GM19351 (cell line): ENCODE measurements around the gene DTHD1.

Experiments used
- ATAC-seq: cut with Tn5 transposase; IDR thresholded peaks from one replicate; pipeline ENCODE4 v1.9.1; 2021; ENCODE audit warnings: mild to moderate bottlenecking, moderate library complexity; ENCODE audit not compliant: unreplicated experiment

The DTHD1 gene

DNA sequence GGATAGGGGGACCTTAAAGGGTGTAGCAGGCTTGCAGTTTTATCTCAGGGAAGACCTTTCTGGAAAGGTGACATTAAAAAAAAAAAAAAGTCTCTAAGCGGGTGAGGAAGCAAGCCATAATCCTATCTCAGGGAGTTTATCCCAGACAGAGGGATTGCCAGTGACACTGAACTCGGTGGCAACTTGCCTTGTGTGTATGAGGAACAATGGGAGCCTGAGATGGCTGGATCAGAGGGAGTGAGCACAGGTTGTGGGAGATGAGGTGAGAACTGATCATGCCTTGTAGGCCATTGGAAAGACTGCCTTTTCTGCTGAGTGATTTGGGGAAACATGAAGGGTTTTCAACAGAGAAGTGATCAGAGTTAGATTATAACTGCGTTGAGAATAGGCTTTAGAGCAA, 31.1 kb downstream of the DTHD1 start:
- no peak for ATAC-seq

DNA sequence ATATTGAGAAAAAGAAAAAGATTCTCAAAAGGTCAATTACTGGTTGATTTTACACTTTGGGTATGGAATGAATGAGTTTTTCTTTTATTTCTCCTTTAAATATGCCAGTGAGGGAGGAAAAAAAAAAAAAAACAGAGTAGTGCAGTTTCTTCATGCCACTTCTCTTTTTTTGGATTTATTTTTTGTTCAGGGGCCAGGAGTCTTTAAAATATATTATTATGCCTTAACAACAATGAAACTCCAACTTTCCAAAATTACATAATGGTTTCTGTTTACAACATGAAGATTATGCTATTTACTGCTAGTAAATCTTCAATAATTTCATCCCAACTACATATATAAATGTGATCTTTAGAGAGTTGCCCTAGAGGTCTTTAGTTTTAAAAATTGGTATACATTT, 31.9 kb downstream of the DTHD1 start:
- ATAC-seq, result no peak

DNA sequence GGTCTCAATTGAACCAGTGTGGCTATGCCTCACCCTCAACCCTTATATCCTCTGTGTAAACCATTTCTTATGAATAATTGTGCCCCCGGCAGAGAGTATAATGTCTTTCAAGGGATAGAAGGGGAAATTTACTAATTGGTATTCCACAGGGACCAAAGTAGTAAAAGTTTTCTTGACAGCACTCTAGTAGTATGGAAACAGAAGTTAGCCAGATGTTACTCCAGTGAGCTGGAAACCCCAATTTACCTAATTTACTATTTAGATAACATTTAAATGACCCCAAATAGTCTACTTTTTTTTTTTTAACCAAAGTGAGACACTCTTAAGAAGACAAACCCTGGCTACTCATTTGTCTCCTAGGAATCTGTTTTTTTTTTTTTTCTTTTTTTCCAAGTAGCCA, 32.3 kb downstream of the DTHD1 start:
- ATAC-seq, result no peak

DNA sequence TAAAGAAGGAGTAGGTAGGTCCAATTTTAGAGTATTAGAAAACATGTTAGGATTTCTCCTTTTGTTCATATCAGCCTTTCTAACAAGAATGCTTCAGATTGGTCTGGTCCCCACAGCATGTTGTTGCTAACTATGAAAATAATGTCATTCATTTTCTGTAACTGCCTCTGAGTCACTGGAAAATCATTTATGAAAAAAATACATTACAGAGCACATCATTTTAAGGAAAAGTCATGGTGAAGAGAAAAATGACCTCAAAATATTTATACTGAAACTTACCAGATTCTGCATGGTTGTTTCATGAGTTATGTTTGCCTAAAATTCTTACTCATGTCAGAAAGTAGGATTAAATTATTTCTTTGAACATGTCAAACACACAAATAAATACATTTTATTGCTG, 35.2 kb downstream of the DTHD1 start:
- no peak for ATAC-seq

DNA sequence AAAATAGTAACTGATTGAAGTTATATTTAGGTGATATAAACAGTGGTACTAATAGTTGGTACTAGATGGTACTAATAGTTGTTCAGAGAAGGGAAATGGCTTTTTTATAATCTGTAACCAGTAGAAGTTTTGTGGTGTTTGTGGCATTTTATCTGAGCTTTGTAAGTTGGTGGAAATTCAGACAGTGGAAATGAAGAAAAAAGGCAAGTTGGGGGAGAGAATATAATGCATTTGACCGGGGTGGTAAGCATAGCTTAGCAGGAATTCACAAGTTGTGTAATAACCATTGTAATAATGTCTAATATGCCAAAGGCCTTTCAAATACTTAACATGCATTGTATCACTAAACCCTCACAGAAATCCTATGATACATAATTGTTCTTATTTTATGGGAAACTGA, 36.3 kb downstream of the DTHD1 start:
- ATAC-seq, result no peak

DNA sequence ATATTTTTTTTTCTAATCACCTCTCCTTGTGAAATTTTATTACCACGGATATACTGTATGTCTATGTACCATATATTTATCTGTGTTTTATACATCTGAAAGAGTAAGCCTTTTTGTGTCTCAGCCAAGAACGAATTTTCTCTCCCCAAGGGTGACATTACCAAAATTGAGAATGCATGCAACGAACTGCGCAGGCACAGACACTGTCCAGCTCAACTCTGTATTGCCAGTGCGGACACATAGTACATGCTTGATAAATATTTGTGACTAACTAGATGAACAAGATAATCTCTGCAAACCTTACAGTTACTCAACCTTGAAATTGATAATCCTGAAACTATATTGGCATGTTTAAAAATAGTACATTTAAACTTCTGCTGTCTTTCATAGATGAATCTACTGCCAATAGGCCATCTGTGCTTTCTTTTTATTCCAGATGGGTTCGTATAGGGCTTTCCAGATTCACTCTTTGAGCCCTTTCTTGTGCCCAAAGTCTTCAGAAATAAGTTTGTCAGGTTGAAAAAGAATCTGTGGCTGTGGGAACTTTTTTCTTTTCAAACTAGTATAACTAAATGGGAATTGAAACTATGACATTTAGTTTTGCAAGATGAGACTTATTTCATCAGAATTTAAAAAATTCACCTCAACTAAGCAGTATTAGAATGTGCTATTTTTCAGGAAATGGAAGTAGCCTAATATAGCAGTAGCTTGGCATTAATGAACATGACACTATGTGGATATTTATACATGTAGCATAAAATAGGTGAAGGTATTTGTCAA, 38.9 kb downstream of the DTHD1 start:
- peak; percentile 43 for ATAC-seq

DNA sequence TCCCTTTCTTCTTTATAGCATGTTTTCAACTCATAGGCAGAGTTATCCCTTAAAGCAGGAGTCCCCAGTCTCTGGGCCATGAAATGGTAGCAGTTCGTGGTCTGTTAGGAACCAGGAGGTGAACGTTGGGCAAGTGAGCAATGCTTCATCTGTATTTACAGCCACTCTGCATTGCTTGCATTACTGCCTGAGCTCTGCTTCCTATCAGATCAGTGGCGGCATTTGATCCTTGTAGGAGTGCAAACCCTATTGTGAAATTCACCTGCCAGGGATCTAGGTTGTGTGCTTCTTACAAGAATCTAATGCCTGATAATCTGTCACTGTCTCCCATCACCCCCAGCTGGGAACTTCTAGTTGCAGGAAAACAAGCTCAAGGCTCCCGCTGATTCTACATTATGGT, 39.8 kb downstream of the DTHD1 start:
- ATAC-seq, result no peak

DNA sequence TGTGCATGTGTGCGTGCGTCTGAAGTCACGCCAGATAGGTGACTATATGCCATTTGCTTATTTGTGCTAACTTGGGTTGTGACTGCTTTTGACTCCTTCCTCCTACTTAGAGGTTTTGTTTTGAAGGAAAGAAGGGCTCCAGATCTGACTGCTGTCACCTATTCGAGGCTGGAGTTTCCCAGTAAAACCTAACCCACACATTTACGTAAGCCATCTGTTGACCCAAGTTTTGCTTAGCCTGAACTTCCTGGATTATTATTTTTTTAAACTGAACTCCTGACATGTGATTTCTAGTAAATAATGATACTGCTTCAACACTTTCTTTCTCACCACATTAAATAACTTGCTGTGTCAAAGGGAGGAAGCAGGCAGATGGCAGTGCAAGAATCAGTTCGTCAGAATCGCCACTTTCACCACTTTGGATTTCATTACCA, 41.5 kb downstream of the DTHD1 start:
- peak; percentile 17 for ATAC-seq

DNA sequence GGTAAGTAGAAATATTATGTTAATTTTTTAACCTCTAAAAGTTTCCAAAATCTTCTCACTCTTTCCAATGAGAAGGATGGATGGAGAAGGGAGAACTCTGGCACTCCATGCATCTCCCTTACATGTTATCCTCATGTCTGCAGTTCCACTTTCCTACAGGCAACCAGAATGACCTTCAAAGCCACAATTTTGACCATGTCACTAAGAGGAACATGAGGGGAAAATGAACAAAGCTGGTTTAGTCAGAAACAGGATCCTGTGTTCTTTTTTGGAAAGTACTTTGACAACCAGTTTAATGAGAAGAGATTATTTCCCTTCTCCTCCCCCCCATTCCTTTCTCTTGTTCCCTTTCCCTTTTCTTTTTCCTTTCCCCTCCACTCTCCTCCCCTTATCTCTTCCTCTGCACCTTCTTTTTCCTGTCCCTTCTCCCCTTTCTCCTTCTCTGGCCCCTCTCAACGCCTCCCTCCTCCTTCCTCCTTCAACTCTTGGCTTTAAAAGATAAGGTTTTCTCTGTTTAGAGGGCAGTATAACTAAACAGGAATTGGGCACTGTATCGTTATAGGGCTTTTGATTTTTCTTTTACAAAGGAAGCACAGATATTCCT, 42.5 kb downstream of the DTHD1 start:
- no peak for ATAC-seq

DNA sequence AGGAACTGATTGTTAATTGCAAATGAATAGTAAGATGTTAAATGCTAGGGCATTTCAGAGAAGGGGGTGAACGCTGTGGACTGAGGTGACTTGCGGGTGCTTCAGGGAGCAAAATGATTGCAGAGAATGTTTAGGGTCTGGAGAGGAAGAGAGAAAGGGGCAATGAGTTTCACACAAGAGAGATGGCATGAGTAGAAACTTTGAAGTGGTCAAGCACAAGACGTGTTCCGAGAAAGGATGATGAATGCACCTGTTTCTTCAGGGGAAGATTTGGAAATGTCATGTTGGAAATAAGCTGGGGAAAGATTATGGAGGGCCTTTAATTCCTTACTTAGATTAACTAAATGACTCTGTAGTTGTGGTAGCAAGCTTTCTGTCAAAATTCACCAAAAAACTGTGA, 43.4 kb downstream of the DTHD1 start:
- no peak for ATAC-seq

DNA sequence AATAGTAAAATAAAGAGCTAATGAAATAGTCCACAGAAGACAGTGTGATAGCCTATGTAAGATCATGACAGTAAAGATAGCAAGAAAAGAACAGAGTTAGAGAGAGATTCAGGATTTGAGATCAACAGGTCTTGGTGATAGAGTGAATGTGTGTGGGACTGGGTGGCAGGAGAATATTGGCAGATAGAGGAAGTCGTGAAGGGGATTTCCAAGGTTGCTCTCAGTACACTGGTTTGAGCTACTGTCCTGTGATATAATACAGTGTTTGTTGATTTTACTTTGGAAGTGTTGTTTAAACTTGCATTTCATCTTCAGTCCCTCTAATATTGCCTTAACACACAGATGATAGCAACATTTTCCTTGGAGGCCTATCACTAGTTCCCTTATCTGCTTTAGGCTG, 44.1 kb downstream of the DTHD1 start:
- peak; percentile 69 for ATAC-seq

DNA sequence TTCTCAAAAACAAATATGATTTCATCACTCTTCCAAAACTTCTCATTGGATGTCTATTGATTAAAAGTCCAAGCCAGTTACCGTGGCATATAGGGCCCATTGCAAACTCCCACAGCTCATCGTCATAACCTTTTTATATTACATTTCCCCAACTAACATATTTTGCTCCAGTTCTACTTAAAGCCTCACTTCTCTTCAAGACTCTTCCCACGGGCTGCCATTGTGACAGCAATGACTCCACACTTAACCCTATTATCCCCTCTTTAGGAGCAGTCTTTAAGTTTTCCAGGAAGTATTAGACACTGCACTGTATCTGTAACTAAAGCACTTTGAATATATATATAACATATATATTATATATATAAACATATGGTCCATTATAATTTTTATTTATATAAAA, 44.5 kb downstream of the DTHD1 start:
- no peak for ATAC-seq

DNA sequence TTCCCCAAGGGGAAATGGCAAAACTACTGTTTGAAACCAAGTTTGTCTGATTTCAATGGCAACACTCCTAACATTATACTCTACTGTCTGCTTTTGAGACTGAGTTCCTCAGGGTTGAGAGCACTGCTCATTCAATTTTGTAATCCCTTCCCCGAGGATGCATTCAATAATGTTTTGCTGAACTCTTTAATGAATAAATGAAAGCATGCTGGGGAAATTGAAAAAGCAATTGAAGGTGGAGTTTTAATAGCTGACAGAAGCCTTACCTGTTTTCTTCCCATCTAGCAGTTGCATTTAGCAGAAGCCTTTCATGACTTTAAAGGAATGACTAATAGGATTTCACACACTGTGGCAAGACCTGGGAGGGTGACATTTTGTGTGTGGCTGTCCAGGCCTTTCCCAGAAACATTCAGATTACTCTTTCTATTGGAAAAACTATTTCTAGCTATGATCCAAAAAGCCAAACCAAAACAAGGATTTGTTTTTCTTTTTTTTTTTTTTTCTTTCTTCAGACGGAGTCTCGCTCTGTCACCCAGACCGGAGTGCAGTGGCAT, 45.1 kb downstream of the DTHD1 start:
- no peak for ATAC-seq

DNA sequence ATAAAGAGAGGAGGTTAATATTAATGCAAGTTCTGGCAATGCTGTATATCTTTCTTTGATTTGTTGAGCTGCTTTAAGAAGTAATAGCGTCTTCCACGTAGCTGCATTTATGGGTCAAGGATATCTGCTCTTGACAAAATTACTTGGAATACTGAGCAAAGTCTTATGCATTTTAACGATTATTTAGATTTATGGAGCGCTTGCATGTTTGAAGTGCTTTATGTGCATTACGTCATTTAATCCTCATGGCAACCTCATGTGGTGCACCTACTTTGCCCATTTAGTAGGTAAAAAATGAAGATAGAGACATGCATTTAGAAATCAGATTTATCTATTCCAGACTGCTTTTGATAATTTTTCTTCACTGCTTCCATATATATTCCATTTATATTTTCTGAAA, 46.0 kb downstream of the DTHD1 start:
- ATAC-seq, result no peak

DNA sequence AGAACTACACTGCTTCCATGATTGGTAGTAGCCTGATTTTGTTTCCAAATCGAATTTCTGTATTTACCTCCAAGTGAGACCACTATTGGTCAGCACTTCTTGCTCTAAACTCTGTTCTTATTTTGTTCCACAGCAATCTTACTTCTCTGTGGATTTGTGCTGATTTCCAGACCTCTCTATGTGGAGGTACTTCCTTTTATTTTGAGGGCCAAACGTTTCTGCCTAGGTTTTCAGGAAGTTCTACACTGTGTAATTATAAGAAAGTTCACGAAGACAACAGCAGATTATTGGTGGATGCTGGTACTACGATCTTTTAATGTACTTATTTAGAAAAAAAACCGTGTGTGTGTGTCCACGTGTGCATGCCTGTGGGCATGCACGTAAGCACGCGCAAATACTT, 46.7 kb downstream of the DTHD1 start:
- no peak for ATAC-seq

DNA sequence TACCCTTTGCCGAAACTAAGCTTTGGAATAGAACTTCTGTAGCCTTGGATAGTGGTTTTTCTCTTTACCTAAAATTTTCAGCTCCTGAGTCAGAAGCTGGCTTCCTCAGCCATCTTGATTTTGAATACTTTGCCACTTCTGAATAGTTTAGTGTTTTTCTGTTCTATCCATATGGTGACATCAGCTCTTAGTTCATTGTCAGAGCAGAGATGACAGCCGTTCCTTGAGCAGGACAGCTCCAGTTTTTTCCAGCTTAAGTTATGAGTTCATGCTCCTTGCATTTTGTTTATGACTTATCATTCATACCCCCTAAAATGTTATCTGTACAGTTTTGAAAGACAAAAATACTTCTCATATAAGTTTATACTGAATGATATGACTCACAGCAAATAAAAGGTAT, 47.8 kb downstream of the DTHD1 start:
- ATAC-seq, result no peak

DNA sequence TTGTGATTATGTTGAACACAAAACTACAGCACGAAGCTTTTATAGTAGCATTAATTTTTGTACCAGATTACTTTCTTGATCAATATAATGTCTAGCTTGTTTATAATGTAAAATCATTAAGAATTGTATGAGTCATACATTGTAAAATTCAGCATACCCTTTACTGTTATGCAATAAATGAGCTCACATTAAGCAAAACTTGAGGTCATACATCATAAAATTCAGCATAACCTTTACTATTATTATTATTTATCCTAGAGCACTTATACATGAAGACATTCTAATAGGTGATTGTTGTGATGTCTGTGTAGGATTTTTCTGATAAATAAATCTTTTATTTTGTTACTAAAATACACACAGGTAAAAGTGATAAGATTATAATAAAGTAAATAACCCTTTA, 49.4 kb downstream of the DTHD1 start:
- no peak for ATAC-seq

DNA sequence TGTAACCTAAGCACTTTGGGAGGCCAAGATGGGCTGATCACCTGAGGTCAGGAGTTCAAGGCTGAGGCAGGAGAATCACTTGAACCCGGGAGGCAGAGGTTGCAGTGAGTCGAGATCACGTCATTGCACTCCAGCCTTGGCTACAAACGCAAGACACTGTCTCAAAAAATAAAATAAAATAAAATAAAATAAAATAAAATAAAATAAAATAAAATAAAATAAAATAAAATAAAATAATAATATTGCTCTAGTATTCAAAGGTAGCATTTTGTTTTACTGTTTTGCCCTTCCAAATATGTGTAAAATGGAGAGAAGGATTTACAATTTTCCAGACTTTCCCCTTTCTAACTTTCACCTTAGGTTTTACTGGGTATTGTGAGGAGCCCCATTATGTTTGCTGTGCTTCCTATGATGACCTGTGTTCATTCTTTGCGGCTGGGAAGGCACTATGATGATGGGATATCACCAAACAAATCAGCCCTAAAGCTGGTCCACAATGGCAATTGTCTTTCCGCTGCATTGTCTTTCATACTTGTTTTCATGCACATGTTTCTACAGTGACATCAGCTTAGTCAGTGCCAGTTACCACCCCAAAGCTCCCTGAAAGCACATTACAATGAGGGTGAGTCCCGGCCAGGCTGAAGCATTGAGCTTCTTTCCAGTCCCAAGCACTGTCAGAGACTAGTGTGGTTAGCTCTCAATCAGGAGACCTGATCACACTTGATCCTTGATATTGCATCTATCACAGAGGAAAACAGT, 50.8 kb downstream of the DTHD1 start:
- ATAC-seq, result peak; percentile 75

DNA sequence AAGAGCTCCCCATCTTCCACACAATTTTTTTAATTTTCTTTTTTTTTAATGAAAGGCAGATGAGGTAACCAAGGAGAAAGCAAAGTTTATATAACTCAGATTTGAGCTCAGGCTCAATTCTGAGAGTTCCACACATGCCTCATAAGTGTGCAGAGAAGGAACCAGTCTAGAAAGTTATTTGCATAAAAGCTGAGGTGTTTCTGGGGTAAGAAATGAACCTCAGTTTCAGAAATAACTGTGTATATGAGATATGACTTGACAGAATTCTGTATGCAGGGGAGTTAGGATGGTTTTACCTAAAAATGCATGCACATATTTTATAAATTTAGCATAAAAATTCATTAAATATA, 51.3 kb downstream of the DTHD1 start:
- peak; percentile 97 for ATAC-seq

DNA sequence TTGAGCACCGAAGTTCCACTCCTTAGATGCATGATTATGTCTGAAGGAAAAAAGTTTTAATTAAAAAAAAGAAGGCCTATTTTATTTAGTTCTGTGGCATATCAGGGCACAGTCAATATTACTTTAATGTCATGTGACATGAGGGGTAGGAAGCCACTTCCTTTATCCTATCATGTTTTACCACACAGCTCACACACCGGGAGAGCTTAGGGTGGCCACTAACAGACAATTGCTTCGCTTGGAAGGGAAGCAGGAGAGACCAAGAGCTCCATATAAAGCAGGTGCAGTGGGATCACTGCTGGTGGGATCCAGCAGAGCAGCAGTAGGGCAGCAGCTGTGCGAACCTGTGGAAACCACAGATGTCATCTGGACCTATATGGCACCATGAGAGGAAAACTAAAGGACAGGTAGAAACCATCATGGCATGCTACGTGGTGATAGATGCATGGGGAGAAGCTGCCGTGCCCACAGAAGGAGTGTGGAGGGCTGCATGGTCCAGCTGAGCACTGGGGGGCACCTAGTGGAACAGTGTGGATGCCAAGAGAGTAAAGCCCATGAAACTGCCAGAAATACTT, 52.0 kb downstream of the DTHD1 start:
- peak; percentile 1 for ATAC-seq

DNA sequence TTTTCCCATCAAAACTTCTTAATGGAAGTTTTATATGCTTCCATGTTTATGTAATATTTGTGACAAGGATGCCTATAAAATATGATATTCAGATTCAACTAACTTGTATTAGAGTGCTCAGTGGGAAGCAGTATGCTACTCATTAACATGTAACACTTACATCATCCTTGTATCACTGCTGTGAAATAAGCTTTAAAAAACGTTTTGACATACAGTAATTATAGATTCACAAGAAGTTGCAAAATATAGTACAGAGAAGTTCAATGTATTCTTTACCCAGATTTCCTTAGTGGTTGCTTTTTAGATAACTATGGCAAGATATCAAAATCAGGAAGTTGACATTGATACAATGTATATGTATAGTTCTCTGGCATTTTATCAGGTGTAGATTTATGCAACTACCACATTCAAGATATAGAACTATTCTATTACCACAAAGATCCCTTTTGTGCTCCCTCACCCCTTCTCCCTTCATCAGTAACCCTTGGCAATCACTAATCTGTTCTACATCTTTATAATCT, 56.3 kb downstream of the DTHD1 start:
- no peak for ATAC-seq
